K562 (cell line): ENCODE data around the gene PCDH1. TPM values are rescaled to one million over a fixed set of nuclear protein-coding genes. Genes with fewer than 3 reads are reported as not detected.
A peak's percentile ranks its signal among the peaks of the same experiment; 100 is the strongest.

Source experiments
- ARHGAP35 ChIP-seq: fragments of 450-650 bp; IDR thresholded peaks from 2 replicates; pipeline ENCODE4 v1.6.1; 2018; ENCODE audit not compliant: partially characterized antibody
- BHLHE40 ChIP-seq: IDR thresholded peaks from 2 replicates; pipeline ENCODE4 v1.6.1; 2011; ENCODE audit warnings: low read length, improper control_type of control experiment
- CTBP1 ChIP-seq: fragments of 450-650 bp; IDR thresholded peaks from 2 replicates; pipeline ENCODE4 v1.6.1; 2016; ENCODE audit warnings: borderline replicate concordance
- HDAC1 ChIP-seq, 2 experiments: fragments of 450-650 bp; IDR thresholded peaks; 2 replicates each; pipeline ENCODE4 v1.6.1; 2016 to 2017; ENCODE audit warnings: inconsistent platforms in 1 of 2, mild to moderate bottlenecking in 1 of 2, moderate library complexity in 1 of 2
- KDM5B ChIP-seq: fragments of 200-600 bp; sonication (generic); IDR thresholded peaks from 2 replicates; pipeline ENCODE4 v1.6.1; 2012; ENCODE audit warnings: low read depth, mild to moderate bottlenecking, moderate library complexity, low read length, control low read depth, inconsistent platforms; ENCODE audit not compliant: insufficient replicate concordance
- NKRF ChIP-seq: fragments of 450-650 bp; IDR thresholded peaks from 2 replicates; pipeline ENCODE4 v1.6.1; 2016; ENCODE audit warnings: borderline replicate concordance
- PHF20 ChIP-seq: fragments of 450-650 bp; IDR thresholded peaks from 2 replicates; pipeline ENCODE4 v1.6.1; 2018; ENCODE audit not compliant: partially characterized antibody
- RBM39 ChIP-seq: fragments of 200-400 bp; formaldehyde crosslinking; optimal IDR thresholded peaks from 2 replicates; pipeline ENCODE3; 2018; ENCODE audit warnings: low read depth, low read length
- SMAD2 ChIP-seq: fragments of 150-350 bp; IDR thresholded peaks from 2 replicates; pipeline ENCODE4 v1.6.1; 2014; ENCODE audit warnings: low read depth, mild to moderate bottlenecking, low read length
- polyA plus RNA-seq, 8 experiments: library from polyadenylated mRNA; depleted of rRNA in 4 of 8; stranded (reverse) in 5 of 8; unstranded in 3 of 8; fragments of >200 nt; fragmentation: Nextera tagmentation in 2 of 8; fragmentation: Illumina TruSeq in 1 of 8; extraction: Ambion mirVana in 2 of 8; extraction: Trizol in 1 of 8; gene quantifications; 2 replicates each; pipeline versions ENCODE4 v1.2.1 to v1.2.3, GENCODE V29; 2011 to 2014; ENCODE audit warnings: inconsistent platforms in 1 of 8, missing spikeins in 1 of 8
- total RNA-seq, 7 experiments: library from RNA; depleted of rRNA in 6 of 7; stranded (reverse); fragments of >200 nt in 6 of 7; fragmentation: Illumina TruSeq in 2 of 7; extraction: Trizol in 2 of 7; gene quantifications; 2 replicates each; pipeline versions ENCODE4 v1.2.1 to v1.2.3, GENCODE V29; 2011 to 2021; ENCODE audit warnings: low replicate concordance in 1 of 7

The PCDH1 gene
- total and polyA plus RNA-seq, 9 of the 15 experiments (the other 6 are each of a cell fraction or from before 2014, with no cell fraction given): 0.11 to 3.6 (median 1.9) TPM; not detected in 1

GRCh38 chr5:141876628-141877355, 1.4 kb downstream of the PCDH1 start (continued):
- peak; percentile 15 for TF ChIP-seq PHF20
- no peak for TF ChIP-seq RBM39
- TF ChIP-seq NKRF: 0 out of 2 replicates have a peak, but pooled peaks have one; percentile 31
- TF ChIP-seq BHLHE40: no peak
- no peak for TF ChIP-seq SMAD2
- TF ChIP-seq CTBP1: no peak
- peak in 1 of 2 experiments; percentile 33; a peak in 1 of 4 replicates for TF ChIP-seq HDAC1 (IDR thresholded peaks at IDR 0.05)
- peak; percentile 8 for TF ChIP-seq ARHGAP35
- peak; percentile 61 for TF ChIP-seq KDM5B
